Testis (tissue), 3 donors: Measurements from ENCODE around the gene PGAM2. TPM values are rescaled to one million over a fixed set of nuclear protein-coding genes. Genes with fewer than 3 reads are reported as not detected.
A peak's percentile ranks its signal among the peaks of the same experiment; 100 is the strongest.

Source experiments
- DNase-seq: peaks from one replicate; pipeline ENCODE4 v3.0.0-alpha.2; 2019
- H3K27ac ChIP-seq, 2 donors: fragments of 200-600 bp; sonication (generic); one replicate each; pipeline ENCODE4 v1.5.1; 2019
- H3K27me3 ChIP-seq: fragments of 200-600 bp; sonication (generic); one replicate; pipeline ENCODE4 v1.5.1; 2019
- H3K36me3 ChIP-seq: fragments of 200-600 bp; sonication (generic); one replicate; pipeline ENCODE4 v1.5.1; 2017; ENCODE audit warnings: low read depth; ENCODE audit errors: missing control alignments
- H3K4me1 ChIP-seq: fragments of 200-600 bp; sonication (generic); one replicate; pipeline ENCODE4 v1.5.1; 2019
- H3K4me3 ChIP-seq, 2 donors: fragments of 200-600 bp; sonication (generic); one replicate each; pipeline ENCODE4 v1.5.1; 2017 to 2019
- H3K9me3 ChIP-seq: fragments of 200-600 bp; sonication (generic); one replicate; pipeline ENCODE4 v1.5.1; 2017
- POLR2A ChIP-seq: fragments of 450-650 bp; IDR thresholded peaks from one replicate; pipeline ENCODE4 v1.6.1; 2017; ENCODE audit warnings: antibody characterized with exemption, mild to moderate bottlenecking, moderate library complexity
- WGBS, 2 donors: methylation state at CpG; one replicate each; pipeline ENCODE4 v1.1.5; 2018; 5-methylcytosine and 5-hydroxymethylcytosine counted together
- intact Hi-C: fragments of 100-400 bp; cut with DNase I; formaldehyde crosslinking; loops from one replicate; pipeline ENCODE4 v1.15.1; 2023; ENCODE audit warnings: low total_unique reads
- polyA plus RNA-seq: library from polyadenylated mRNA; stranded (reverse); fragments of 350-450 nt; fragmentation: Illumina TruSeq; extraction: RNeasy Lipid Tissue Mini Kit (QIAGEN cat#74804); gene quantifications from one replicate; pipeline ENCODE4 v1.2.3, GENCODE V29; 2014; ENCODE audit warnings: low read depth, low replicate concordance; ENCODE audit not compliant: insufficient read depth
- total RNA-seq, 2 donors: library from RNA; depleted of rRNA; stranded (reverse); fragments of >200 nt; gene quantifications; one replicate each; pipeline ENCODE4 v1.2.3, GENCODE V29; 2016
- TF ChIP-seq, protein P1 (sequence below), 3 experiments: fragments of 450-650 bp in 2 of 3; fragments of 200-600 bp in 1 of 3; sonication (generic) in 1 of 3; IDR thresholded peaks; one replicate each; pipeline ENCODE4 v1.5.1; 2016 to 2019; ENCODE audit warnings: antibody characterized with exemption in 3 of 3, mild to moderate bottlenecking in 2 of 3, moderate library complexity in 1 of 3

PGAM2 gene
- total and polyA plus RNA-seq, 3 donors from 2014 or later: 85.1 to 298 (median 139) TPM

DNA sequence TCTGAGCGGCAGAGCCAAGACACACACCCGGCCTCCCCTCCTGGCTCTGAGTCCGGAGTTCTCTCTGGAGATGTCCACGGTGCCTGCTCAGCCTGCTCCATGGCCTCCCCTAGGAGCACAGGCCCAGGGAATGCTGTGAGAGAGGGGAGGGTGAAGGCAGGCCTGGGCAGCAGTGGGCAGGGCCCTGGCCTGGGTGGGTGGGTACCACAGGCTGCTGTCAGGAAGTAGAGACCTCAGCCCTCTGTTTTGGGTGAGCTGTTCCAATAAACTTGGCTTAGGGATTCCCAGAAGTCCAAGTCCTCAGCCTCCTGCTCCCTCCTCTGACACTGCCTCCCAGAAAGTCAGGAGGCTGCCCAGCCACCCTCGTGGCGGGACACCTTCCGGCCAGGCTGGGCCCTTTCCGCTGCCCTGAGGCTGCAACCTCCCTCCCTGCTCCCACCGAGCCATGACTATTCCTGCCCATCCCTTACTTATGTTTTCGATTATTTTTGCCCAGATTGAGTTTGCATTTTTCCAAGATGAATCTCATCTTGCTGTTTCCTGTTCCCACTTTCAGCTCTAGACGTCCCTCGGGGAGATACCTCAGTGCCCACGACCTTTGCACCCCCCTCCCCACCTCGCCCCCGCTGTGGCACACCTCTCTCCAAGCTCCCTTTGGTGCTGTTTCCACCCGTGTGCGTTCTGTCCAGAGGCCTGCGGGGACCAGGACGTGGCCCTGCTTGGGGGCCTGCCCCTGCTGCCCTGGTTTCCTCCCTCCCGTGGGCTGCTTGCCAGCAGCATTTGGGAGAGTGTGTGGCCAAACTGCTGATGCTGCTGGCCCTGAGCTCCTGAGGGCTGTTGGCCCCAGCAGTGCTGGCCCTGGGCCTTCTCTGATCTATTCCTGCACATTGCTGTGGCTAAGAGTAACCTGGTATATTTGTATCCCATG is 22.8 kb upstream of the PGAM2 start:
- Histone ChIP-seq H3K27ac (peak overlapping the region; percentile 32 to 85), H3K4me3 (no peak overlapping the region), H3K4me1 (peaks cover 23% of the 10 kb centered on the region), H3K36me3 (no peaks in the 10 kb centered on the region), H3K9me3 (no peaks in the 10 kb centered on the region), H3K27me3 (no peaks in the 10 kb centered on the region)
- WGBS, 2 donors: 50 to 57% methylated on average over 20 of the region's 20 CpGs
- peak; percentile 63 for DNase-seq
- TF ChIP-seq, protein P1, sequence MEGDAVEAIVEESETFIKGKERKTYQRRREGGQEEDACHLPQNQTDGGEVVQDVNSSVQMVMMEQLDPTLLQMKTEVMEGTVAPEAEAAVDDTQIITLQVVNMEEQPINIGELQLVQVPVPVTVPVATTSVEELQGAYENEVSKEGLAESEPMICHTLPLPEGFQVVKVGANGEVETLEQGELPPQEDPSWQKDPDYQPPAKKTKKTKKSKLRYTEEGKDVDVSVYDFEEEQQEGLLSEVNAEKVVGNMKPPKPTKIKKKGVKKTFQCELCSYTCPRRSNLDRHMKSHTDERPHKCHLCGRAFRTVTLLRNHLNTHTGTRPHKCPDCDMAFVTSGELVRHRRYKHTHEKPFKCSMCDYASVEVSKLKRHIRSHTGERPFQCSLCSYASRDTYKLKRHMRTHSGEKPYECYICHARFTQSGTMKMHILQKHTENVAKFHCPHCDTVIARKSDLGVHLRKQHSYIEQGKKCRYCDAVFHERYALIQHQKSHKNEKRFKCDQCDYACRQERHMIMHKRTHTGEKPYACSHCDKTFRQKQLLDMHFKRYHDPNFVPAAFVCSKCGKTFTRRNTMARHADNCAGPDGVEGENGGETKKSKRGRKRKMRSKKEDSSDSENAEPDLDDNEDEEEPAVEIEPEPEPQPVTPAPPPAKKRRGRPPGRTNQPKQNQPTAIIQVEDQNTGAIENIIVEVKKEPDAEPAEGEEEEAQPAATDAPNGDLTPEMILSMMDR (IDR thresholded peaks at IDR 0.05): no peak
- intact Hi-C loops: no loop called here

DNA sequence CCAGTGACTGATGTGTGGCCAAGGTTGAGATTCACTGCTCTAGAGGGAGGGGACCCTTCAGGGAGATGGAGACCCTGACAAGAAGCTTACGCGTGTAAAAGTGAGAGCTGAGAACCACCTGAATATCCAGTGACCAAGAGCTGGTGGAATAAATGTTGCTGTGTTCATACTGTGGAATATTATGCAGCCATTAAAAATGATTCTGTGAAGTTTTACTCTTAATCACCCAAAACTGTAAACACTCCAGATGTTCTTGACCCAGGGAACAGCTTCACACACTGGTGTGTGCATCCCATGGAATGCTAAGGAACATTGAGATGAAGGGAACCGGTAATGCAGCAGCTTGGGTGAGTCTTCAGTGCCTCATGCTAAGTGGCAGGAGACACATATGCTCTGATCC is 21.3 kb upstream of the PGAM2 start:
- TF ChIP-seq, protein P1 (IDR thresholded peaks at IDR 0.05): no peak
- no peak for TF ChIP-seq POLR2A
- no peaks in the 10 kb centered on the region for H3K9me3 ChIP-seq
- DNase-seq: no peak
- peak overlapping the region in 1 of 2 donors; percentile 82 for H3K27ac ChIP-seq
- intact Hi-C loops: no loop called here
- H3K4me3 ChIP-seq: no peak overlapping the region
- H3K27me3 ChIP-seq: no peaks in the 10 kb centered on the region
- peaks cover 23% of the 10 kb centered on the region for H3K4me1 ChIP-seq
- WGBS, 2 donors: 94 to 97% methylated on average over 3 of the region's 3 CpGs
- no peaks in the 10 kb centered on the region for H3K36me3 ChIP-seq

DNA sequence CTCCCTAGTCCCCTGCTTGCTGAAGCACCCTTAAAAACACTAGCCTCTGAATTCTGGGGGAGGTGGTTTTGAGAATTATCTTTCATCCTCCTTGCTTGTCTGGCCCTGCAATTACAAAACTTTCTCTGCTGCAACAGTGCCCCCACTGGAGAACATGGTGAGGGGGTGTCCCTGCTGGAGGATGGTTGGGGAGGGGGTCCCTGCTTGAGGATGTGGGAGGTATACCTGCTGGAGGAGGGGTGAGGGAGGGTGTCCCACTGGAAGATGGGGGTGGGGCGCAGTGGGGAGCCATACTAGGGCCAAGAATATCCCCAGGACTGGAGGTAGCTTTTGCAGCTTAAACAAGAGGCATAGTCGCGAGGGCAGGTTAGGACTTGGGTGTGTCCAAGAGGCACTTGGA is 20.2 kb upstream of the PGAM2 start:
- Histone ChIP-seq H3K4me3 (no peak overlapping the region), H3K9me3 (no peaks in the 10 kb centered on the region), H3K27me3 (no peaks in the 10 kb centered on the region), H3K4me1 (peaks cover 26% of the 10 kb centered on the region), H3K27ac (peak overlapping the region in 1 of 2 donors; percentile 82), H3K36me3 (no peaks in the 10 kb centered on the region)
- 88 to 95% methylated on average over 3 of the region's 3 CpGs for WGBS, 2 donors
- intact Hi-C loops: no loop called here
- DNase-seq: no peak
- no peak for TF ChIP-seq POLR2A
- TF ChIP-seq, protein P1 (IDR thresholded peaks at IDR 0.05): no peak

DNA sequence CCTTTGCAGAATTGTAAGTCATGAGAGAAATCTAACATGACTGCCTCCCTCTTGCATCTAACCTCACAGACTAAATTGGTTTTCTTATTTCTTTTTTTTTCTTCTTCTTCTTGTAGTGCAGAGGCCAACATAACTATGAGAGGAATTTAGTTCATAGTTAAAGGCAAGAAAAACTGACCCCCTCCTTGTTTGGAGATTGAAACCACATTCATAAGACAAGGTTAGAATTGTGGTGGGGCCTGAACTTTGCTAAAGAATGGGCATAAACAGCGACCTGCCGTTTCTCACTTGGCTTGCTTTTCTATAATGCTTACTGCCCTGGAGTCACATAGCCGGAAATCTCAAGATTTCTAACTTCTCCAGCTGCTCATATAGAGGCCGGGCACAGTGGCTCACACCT is 19.3 kb upstream of the PGAM2 start:
- Histone ChIP-seq H3K27me3 (no peaks in the 10 kb centered on the region), H3K4me1 (peaks cover 27% of the 10 kb centered on the region), H3K36me3 (no peaks in the 10 kb centered on the region), H3K27ac (peak overlapping the region in 1 of 2 donors; percentile 64), H3K4me3 (no peak overlapping the region), H3K9me3 (no peaks in the 10 kb centered on the region)
- intact Hi-C loops: no loop called here
- 60 to 65% methylated on average over 4 of the region's 4 CpGs for WGBS, 2 donors
- DNase-seq: no peak
- no peak for TF ChIP-seq POLR2A
- TF ChIP-seq, protein P1 (IDR thresholded peaks at IDR 0.05): no peak
